ENCODE results near the gene ASPM. TPM values are rescaled to one million over a fixed set of nuclear protein-coding genes. Genes with fewer than 3 reads are reported as not detected.

ASPM gene
- total and polyA plus RNA-seq, 2 of the 4 experiments (the other 2 are of a cell fraction): 7.1 to 27.8 TPM

DNA sequence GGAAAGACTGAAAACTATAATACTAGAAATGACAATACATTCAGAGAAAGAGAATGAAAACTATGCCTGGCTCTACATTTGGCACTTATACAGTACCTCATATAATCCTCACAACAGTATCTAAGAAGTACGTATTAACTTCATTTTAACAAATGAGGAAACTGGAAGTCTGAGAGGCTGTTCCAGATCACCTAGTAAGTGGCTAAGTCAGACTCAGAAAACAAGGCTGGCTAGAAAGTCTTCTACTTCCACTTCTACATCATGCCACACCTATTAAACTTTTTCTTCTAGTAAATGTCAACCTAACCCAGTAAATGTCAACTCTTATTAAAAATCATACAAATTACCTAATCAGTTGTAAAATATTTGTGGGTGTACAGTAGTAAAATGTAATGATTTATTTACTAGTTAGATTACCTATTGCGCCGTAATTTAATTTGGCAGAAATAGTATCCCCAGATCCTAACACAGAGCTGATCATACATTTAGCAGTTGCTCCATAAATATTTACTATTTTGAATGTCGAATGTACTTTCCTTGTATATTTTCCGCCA is 36.8 kb upstream of the ASPM start:
- H3K56ac ChIP-seq (ENCODE audit: extremely low read depth, insufficient read depth, low read length): no peak overlapping the region
- no CpG with 5 or more reads among the region's 5 CpGs for WGBS, 2 experiments (ENCODE audit: extremely low coverage in 2 of 2, insufficient read length in 1 of 2)
- ChIA-PET POLR2A (ENCODE audit: unreplicated experiment) (no interaction called here), CTCF (no interaction called here)
- H3K4me2 ChIP-seq (ENCODE audit: low read depth, low read length): no peak overlapping the region
- no peaks in the 10 kb centered on the region for H3K27me3 ChIP-seq (ENCODE audit: control insufficient read depth, insufficient read depth, low read length)
- no peak overlapping the region for H3K4me3 ChIP-seq (ENCODE audit: insufficient read depth, low read depth, low read length)
- no peak overlapping the region for H2BK15ac ChIP-seq (ENCODE audit: low read depth, low read length)
- no peak overlapping the region for H3K27ac ChIP-seq (ENCODE audit: insufficient read depth, low read length)
- no peak overlapping the region for H3K4ac ChIP-seq (ENCODE audit: low read depth, low read length)
- ATAC-seq (ENCODE audit: low read depth) (no peak), DNase-seq (no peak)
- no peak overlapping the region for H4K91ac ChIP-seq (ENCODE audit: insufficient read depth, low read depth, low read length)
- 0 out of 2 replicates have a peak, but pooled peaks cover 1% of the 10 kb centered on the region for H3K4me1 ChIP-seq (ENCODE audit: control insufficient read depth, insufficient read depth, low read length)
- H3K79me1 ChIP-seq (ENCODE audit: low read depth in 1 of 2, low read length in 2 of 2): peaks cover 3 to 6% of the 10 kb centered on the region in 2 experiments; a peak in 3 of 4 replicates
- no peak overlapping the region for H3K9ac ChIP-seq (ENCODE audit: low read depth, low read length)
- H3K9me1 ChIP-seq (ENCODE audit: insufficient read depth, low read length): no peaks in the 10 kb centered on the region
- H2AK5ac ChIP-seq (ENCODE audit: low read depth, low read length): no peak overlapping the region
- no peak overlapping the region for H3K18ac ChIP-seq (ENCODE audit: low read depth, low read length)
- H2BK120ac ChIP-seq (ENCODE audit: low read depth, low read length): no peak overlapping the region
- no TSS peak for BruUV-seq (replicated peaks)
- no peak overlapping the region for H2BK20ac ChIP-seq (ENCODE audit: low read depth, low read length)
- intact Hi-C loops (cut with micrococcal nuclease): loop anchor here (5.0 kb wide), 1 partner anchor 144 kb away; no protein-coding TSS in a partner anchor
- H3K9me3 ChIP-seq (ENCODE audit: control insufficient read depth, insufficient read depth, low read length): no peaks in the 10 kb centered on the region
- H2BK5ac ChIP-seq (ENCODE audit: low read depth, low read length, poor library complexity, severe bottlenecking): no peak overlapping the region
- H2AFZ ChIP-seq (replicated peaks; ENCODE audit: low read length, poor library complexity): no peak overlapping the region
- H4K20me1 ChIP-seq (ENCODE audit: insufficient read depth, low read length): no peaks in the 10 kb centered on the region
- no peak overlapping the region for H3K23ac ChIP-seq (ENCODE audit: low read depth, low read length)
- peaks cover 8% of the 10 kb centered on the region for H3K36me3 ChIP-seq (ENCODE audit: control insufficient read depth, insufficient read depth, low read length)
- in situ Hi-C loops (cut with MboI; ENCODE audit: low sequenced_read_pairs): no loop called here
- no peak overlapping the region for H4K5ac ChIP-seq (ENCODE audit: low read depth, low read length)
- no peak overlapping the region for H4K8ac ChIP-seq (ENCODE audit: low read depth in 2 of 2, low read length in 2 of 2)
- H2AK9ac ChIP-seq (replicated peaks; ENCODE audit: low read depth, low read length, poor library complexity): no peak overlapping the region
- dilution Hi-C loops (cut with HindIII; ENCODE audit: low sequenced_read_pairs, unreplicated experiment): no loop called here
- no peak overlapping the region for H3K14ac ChIP-seq (replicated peaks; ENCODE audit: low read depth, low read length)
- TF ChIP-seq, protein P1, sequence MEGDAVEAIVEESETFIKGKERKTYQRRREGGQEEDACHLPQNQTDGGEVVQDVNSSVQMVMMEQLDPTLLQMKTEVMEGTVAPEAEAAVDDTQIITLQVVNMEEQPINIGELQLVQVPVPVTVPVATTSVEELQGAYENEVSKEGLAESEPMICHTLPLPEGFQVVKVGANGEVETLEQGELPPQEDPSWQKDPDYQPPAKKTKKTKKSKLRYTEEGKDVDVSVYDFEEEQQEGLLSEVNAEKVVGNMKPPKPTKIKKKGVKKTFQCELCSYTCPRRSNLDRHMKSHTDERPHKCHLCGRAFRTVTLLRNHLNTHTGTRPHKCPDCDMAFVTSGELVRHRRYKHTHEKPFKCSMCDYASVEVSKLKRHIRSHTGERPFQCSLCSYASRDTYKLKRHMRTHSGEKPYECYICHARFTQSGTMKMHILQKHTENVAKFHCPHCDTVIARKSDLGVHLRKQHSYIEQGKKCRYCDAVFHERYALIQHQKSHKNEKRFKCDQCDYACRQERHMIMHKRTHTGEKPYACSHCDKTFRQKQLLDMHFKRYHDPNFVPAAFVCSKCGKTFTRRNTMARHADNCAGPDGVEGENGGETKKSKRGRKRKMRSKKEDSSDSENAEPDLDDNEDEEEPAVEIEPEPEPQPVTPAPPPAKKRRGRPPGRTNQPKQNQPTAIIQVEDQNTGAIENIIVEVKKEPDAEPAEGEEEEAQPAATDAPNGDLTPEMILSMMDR (conservative IDR thresholded peaks at IDR 0.05; ENCODE audit: low read depth, low read length): no peak
- no peak for TF ChIP-seq MAFK (IDR thresholded peaks at IDR 0.05; ENCODE audit: low read depth, low read length)
- TF ChIP-seq BHLHE40 (IDR thresholded peaks at IDR 0.05; ENCODE audit: low read depth, low read length): no peak
- TF ChIP-seq CEBPB (IDR thresholded peaks at IDR 0.05; ENCODE audit: low read depth, low read length): no peak
- no peak for TF ChIP-seq POLR2A (IDR thresholded peaks at IDR 0.05; ENCODE audit: low read depth, low read length)
- no peak for TF ChIP-seq MAZ (IDR thresholded peaks at IDR 0.05; ENCODE audit: borderline replicate concordance, low read depth, low read length)
- no peak for TF ChIP-seq MXI1 (IDR thresholded peaks at IDR 0.05; ENCODE audit: borderline replicate concordance, low read depth, low read length)
- no peak for TF ChIP-seq RAD21 (IDR thresholded peaks at IDR 0.05; ENCODE audit: low read length)
- TF ChIP-seq, protein P2, sequence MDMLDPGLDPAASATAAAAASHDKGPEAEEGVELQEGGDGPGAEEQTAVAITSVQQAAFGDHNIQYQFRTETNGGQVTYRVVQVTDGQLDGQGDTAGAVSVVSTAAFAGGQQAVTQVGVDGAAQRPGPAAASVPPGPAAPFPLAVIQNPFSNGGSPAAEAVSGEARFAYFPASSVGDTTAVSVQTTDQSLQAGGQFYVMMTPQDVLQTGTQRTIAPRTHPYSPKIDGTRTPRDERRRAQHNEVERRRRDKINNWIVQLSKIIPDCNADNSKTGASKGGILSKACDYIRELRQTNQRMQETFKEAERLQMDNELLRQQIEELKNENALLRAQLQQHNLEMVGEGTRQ (IDR thresholded peaks at IDR 0.05; ENCODE audit: low read depth, low read length): no peak
- TF ChIP-seq RFX5 (IDR thresholded peaks at IDR 0.05; ENCODE audit: low read depth, low read length): no peak
- TF ChIP-seq FOS (IDR thresholded peaks at IDR 0.05; ENCODE audit: low read depth, low read length): no peak
- TF ChIP-seq RCOR1 (IDR thresholded peaks at IDR 0.05; ENCODE audit: insufficient replicate concordance, low read length): no peak
- TF ChIP-seq NFE2L2 (IDR thresholded peaks at IDR 0.05; ENCODE audit: low read depth, low read length): no peak
- TF ChIP-seq, protein P3, sequence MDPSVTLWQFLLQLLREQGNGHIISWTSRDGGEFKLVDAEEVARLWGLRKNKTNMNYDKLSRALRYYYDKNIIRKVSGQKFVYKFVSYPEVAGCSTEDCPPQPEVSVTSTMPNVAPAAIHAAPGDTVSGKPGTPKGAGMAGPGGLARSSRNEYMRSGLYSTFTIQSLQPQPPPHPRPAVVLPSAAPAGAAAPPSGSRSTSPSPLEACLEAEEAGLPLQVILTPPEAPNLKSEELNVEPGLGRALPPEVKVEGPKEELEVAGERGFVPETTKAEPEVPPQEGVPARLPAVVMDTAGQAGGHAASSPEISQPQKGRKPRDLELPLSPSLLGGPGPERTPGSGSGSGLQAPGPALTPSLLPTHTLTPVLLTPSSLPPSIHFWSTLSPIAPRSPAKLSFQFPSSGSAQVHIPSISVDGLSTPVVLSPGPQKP (IDR thresholded peaks at IDR 0.05; ENCODE audit: borderline replicate concordance, low read depth, low read length): no peak

All from IMR-90 (cell line).